GM18909 (cell line): Measurements from ENCODE around the gene SNAPC3.
"Not testable (repeated sequence)": the region's sequence is repeated elsewhere in the genome, so short reads cannot be mapped to it uniquely, and the experiment has no call there.

Source experiments
- ATAC-seq: cut with Tn5 transposase; IDR thresholded peaks from one replicate; pipeline ENCODE4 v1.9.1; 2021; ENCODE audit warnings: mild to moderate bottlenecking; ENCODE audit not compliant: unreplicated experiment, poor library complexity

The SNAPC3 gene

DNA sequence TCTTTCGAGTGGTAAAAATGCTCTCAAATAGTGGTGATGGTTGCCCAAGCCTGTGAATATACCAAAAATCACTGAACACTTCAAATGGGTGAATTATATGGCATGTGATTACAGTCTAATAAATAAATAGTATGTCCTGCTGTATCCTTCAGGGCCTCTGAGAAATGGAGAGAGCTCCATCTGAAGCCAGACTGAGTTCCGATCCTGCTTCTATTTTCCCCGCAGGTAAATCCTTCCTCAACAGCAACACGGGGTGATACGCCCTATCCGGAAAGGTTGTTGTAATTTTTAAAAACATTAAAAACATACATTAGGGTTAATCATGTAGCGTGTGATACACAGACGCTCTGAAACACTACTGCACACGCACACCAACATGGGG lies 695 bp upstream of the SNAPC3 start:
- ATAC-seq: no peak

DNA sequence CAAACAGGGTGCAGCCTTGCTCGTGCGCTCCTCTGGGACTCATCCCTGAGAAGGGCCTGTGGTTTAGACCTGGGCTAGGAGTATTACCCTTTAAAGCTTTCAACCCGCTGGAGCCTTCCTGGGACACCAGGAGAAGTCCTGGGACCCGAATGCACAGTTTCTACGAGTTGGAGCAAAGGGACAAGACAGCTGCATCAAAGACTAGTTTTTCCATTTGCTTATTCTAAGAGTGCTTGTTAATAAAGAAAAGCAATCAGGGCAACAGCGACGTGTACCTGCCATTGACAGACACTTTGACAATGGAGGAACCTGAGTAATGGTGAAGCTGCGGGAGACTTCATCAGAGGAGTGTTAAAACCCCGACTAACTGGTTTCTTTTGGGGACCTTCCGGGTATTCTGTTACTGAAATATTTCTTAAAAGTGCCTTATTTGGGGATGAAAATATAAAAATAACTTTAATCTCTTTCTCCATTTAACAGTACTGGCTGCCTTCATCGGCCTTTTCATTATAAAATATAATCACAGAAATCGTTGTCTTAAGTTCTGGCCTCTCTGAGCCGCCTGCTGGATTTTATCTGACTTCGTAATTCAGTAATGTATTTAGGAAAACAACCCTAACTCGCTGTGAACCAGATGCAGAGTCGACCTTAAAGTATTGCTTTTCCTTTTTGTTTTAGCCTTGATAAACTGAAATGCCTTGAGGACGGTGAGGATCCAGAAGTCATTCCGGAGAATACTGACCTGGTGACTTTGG lies 732 bp downstream of the SNAPC3 start:
- ATAC-seq: no peak

DNA sequence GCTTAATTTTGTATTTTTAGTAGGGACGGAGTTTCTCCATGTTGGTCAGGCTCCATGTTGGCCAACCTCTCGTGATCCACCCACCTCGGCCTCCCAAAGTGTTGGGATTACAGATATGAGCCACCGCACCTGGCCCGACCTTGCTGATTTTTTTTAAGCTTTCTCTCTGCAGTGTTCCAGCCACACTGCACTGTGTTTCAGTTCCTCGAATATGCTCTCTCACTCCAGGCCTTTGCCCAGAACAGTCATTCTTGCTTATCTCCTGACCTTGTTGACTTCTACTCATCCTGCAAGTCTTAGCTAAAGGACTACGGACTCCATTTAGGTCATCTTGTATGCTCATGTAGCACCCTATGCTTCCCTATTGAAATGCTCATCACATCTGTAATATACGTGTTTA lies 3.3 kb downstream of the SNAPC3 start:
- ATAC-seq: peak; percentile 48

DNA sequence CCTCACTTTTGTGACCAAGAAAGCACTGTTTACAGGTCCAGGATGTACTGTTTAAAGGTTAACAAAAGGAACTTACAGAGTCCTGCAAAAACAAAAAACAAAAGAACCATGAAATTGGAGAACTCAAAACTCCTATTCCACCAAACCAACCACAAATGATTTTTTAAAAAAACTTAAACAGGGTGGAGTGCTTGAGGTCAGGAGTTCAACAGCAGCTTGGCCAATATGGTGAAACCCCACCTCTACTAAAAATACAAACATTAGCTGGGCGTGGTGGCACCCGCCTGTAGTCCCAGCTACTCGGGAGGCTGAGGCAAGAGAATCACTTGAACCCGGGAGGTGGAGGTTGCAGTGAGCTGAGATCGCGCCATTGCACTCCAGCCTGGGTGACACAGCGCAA lies 5.0 kb downstream of the SNAPC3 start:
- ATAC-seq: not testable (repeated sequence)

GRCh38 chr9:15430920-15431844 lies 8.5 kb downstream of the SNAPC3 start:
- ATAC-seq: no peak

GRCh38 chr9:15433191-15433590 lies 10.5 kb downstream of the SNAPC3 start:
- no peak for ATAC-seq

GRCh38 chr9:15433661-15434060 lies 11.0 kb downstream of the SNAPC3 start:
- peak; percentile 67 for ATAC-seq

GRCh38 chr9:15438891-15439290 lies 16.2 kb downstream of the SNAPC3 start:
- ATAC-seq: no peak

- not testable (repeated sequence) for ATAC-seq
These were observed 19.2 kb downstream of the SNAPC3 start for GRCh38 chr9:15441841-15442240.

DNA sequence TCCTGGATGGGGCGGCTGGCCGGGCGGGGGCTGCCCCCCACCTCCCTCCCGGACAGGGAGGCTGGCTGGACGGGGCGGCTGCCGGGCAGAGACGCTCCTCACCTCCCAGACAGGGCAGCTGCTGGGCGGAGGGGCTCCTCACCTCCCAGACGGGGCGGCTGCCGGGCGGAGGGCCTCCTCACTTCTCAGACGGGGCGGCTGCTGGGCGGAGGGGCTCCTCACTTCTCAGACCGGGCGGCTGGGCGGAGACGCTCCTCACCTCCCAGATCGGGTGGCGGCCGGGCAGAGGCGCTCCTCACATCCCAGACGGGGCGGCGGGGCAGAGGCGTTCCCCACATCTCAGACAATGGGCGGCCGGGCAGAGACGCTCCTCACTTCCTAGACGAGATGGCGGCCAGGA lies 19.6 kb downstream of the SNAPC3 start:
- ATAC-seq: not testable (repeated sequence)

GRCh38 chr9:15444141-15444540 lies 21.5 kb downstream of the SNAPC3 start:
- no peak for ATAC-seq

- ATAC-seq: no peak
These were observed 31.3 kb downstream of the SNAPC3 start for GRCh38 chr9:15453956-15454355.

DNA sequence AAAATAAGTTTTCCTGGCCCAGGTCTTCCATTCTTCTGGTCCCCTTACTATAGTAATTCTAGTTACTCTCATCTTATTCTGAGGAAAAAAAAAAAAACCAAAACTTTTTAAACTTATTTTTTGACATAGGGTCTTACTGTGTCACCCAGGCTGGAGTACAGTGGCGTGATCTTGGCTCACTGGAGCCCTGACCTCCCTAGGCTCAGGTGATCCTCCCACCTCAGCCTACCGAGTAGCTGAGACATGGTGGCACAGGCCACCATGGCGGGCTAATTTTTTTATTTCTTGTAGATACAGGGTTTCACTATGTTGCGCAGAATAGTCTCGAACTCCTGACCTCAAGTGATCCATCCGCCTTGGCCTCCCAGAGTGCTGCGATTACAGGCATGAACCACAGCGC lies 38.4 kb downstream of the SNAPC3 start:
- ATAC-seq: no peak

GRCh38 chr9:15461601-15462000 lies 38.9 kb downstream of the SNAPC3 start:
- no peak for ATAC-seq

- no peak for ATAC-seq
These were observed 45.5 kb downstream of the SNAPC3 start for GRCh38 chr9:15468145-15468544.

GRCh38 chr9:15469406-15469805 lies 46.7 kb downstream of the SNAPC3 start:
- ATAC-seq: no peak

DNA sequence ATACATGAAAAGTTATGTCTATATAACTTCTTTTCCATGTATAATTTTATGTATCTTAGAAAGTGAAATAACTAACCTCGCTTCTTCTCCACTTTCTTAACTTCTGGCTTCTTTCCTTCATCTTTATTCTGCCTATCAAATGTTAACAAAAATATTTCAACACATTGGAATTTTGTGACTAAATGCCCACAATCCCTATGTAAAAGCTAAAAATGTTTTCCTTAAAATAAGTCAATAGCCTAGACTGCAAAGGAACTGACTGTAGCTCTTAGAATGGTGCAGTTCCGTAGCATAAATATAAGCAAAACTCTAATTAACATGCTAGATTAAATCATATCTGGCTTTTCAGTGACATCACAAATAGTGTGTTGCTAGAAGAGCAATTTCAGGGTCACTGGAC lies 47.2 kb downstream of the SNAPC3 start:
- ATAC-seq: no peak

DNA sequence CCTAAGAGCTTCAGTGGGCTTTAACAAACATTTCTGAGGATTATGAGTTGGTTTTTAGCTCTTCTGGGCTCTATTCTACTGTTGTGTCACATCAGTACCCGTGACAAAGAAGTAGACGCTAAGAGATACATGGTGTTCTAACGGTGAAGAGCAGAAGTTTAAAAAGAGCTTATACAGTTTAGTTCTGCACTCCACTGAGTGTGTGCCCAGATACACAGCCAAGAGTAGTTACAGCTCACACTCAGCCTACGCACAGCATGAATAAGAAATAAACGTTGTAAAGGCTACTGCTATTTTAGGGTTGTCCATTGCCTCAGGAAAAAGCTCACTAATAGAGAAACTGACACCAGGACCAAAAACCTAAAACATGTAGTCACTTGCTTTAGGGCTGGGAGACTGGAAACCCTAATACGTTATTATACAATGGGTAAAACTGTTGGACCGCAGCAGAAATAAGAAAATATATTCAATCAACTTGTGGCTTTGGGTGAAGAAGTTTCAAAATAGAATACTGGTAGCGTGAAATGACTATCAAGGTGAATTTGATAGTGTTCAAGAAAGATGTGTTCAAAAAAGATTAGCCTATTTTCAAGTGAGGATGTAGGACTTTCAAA lies 53.4 kb downstream of the SNAPC3 start:
- ATAC-seq: no peak

- ATAC-seq: no peak
These were observed 57.4 kb downstream of the SNAPC3 start for GRCh38 chr9:15480028-15480427.

DNA sequence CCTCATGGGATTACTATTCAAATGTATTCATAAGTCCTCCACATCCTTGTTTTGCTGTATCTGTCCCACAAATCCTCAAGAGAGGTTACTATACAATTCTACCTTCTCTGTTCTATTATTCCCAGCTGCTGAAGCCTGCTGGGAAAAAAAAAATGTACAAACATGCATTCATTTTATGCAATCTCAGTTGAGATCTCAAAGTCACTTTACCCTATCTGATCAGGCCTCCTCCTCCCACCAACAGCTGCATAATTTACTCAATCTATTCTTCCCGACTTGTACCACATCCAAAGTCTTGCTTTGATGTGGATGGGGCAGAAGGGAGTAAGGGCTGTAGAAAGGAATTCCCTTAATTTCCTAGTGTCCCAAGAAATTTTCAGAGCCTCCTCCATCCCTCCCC lies 59.5 kb downstream of the SNAPC3 start:
- ATAC-seq: no peak

GRCh38 chr9:15484802-15485201 lies 62.1 kb downstream of the SNAPC3 start:
- no peak for ATAC-seq
